GM23248 (cell line): ENCODE data around the gene MINDY4B.

ENCODE experiments used
- EZH2 ChIP-seq: fragments of 200-600 bp; sonication (generic); IDR thresholded peaks from 2 replicates; pipeline ENCODE4 v1.6.1; 2018; ENCODE audit warnings: antibody characterized with exemption, mild to moderate bottlenecking; ENCODE audit not compliant: insufficient read depth, poor library complexity, severe bottlenecking
- EZH2phosphoT487 ChIP-seq: fragments of 200-600 bp; sonication (generic); IDR thresholded peaks from 2 replicates; pipeline ENCODE4 v1.6.1; 2018; ENCODE audit warnings: antibody characterized with exemption, moderate library complexity, mild to moderate bottlenecking, low read depth; ENCODE audit not compliant: insufficient read depth

DNA sequence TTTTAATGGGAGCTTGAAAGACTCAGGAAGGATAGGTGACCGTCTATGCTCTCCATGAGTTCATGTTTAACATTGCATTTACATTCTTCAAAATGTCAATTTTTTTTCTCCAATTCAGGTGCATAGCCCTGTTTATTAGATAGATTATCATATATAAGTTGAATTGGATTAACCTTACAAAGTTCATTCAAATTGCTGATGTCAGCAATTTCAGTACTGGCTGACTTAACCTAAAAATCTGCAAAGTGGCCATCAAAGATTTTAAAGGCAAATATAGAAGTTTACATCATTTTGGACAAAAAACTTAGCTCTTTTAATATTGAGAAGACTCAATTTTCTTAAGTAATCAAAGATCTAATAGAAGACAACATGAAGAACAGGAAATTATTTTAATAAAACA, 57.8 kb downstream of the MINDY4B start:
- TF ChIP-seq EZH2phosphoT487 (no peak), EZH2 (no peak)
